Smooth muscle cell (in vitro differentiated cells): ENCODE results near the gene TMEM165. TPM values are rescaled to one million over a fixed set of nuclear protein-coding genes. Genes with fewer than 3 reads are reported as not detected.
"Not testable (repeated sequence)": the region's sequence is repeated elsewhere in the genome, so short reads cannot be mapped to it uniquely, and the experiment has no call there.

ENCODE experiments used
- DNase-seq: peaks from one replicate; lab custom pipeline; 2025; ENCODE audit not compliant: unreplicated experiment; lab: John Stamatoyannopoulos, UW
- H2AFZ ChIP-seq: fragments of 200-600 bp; sonication (generic); 2 replicates; pipeline ENCODE4 v1.6.0; 2016; ENCODE audit warnings: antibody characterized with exemption, low read depth, mild to moderate bottlenecking
- H3F3A ChIP-seq: fragments of 200-600 bp; sonication (generic); 2 replicates; pipeline ENCODE4 v1.6.0; 2017; ENCODE audit warnings: antibody characterized with exemption, low read depth
- H3K27ac ChIP-seq: fragments of 200-600 bp; sonication (generic); 2 replicates; pipeline ENCODE4 v1.5.1; 2016; ENCODE audit warnings: low read depth, mild to moderate bottlenecking
- H3K27me3 ChIP-seq: fragments of 200-600 bp; sonication (generic); 2 replicates; pipeline ENCODE4 v1.6.1; 2016; ENCODE audit warnings: low read depth, mild to moderate bottlenecking
- H3K36me3 ChIP-seq: fragments of 200-600 bp; sonication (generic); 2 replicates; pipeline ENCODE4 v1.5.1; 2016; ENCODE audit warnings: low read depth
- H3K4me1 ChIP-seq: fragments of 200-600 bp; sonication (generic); 2 replicates; pipeline ENCODE4 v1.5.1; 2016; ENCODE audit warnings: low read depth
- H3K4me2 ChIP-seq: fragments of 200-600 bp; sonication (generic); 2 replicates; pipeline ENCODE4 v1.6.0; 2016; ENCODE audit warnings: mild to moderate bottlenecking
- H3K4me3 ChIP-seq: fragments of 200-600 bp; sonication (generic); 2 replicates; pipeline ENCODE4 v1.5.1; 2016; ENCODE audit warnings: mild to moderate bottlenecking
- H3K79me2 ChIP-seq: fragments of 200-600 bp; sonication (generic); 2 replicates; pipeline ENCODE4 v1.6.0; 2016; ENCODE audit warnings: low read depth, mild to moderate bottlenecking
- H3K9ac ChIP-seq: fragments of 200-600 bp; sonication (generic); 2 replicates; pipeline ENCODE4 v1.6.0; 2016; ENCODE audit warnings: low read depth
- H3K9me3 ChIP-seq: fragments of 200-600 bp; sonication (generic); replicated peaks from 2 replicates; pipeline ENCODE4 v1.5.1; 2016; ENCODE audit warnings: low read depth
- H4K20me1 ChIP-seq: fragments of 200-600 bp; sonication (generic); 2 replicates; pipeline ENCODE4 v1.6.0; 2016; ENCODE audit warnings: low read depth
- WGBS: methylation state at CpG from one replicate; pipeline ENCODE4 v1.1.7; 2016; ENCODE audit warnings: low lambda C conversion rate; 5-methylcytosine and 5-hydroxymethylcytosine counted together
- polyA plus RNA-seq: library from polyadenylated mRNA; unstranded; fragments of >200 nt; fragmentation: Nextera tagmentation; extraction: Ambion mirVana; gene quantifications from 2 replicates; pipeline ENCODE4 v1.2.1, GENCODE V29; 2016
- total RNA-seq: library from RNA; depleted of rRNA; stranded (reverse); fragments of >200 nt; gene quantifications from 2 replicates; pipeline ENCODE4 v1.2.3, GENCODE V29; 2014
- TF ChIP-seq, protein P1 (sequence below): fragments of 200-600 bp; sonication (generic); IDR thresholded peaks from 2 replicates; pipeline ENCODE4 v1.5.1; 2017; ENCODE audit warnings: borderline replicate concordance, mild to moderate bottlenecking, antibody characterized with exemption; ENCODE audit not compliant: insufficient read depth, poor library complexity, severe bottlenecking

The TMEM165 gene
- total and polyA plus RNA-seq, 2 experiments from 2014 or later: 167 to 235 TPM

DNA sequence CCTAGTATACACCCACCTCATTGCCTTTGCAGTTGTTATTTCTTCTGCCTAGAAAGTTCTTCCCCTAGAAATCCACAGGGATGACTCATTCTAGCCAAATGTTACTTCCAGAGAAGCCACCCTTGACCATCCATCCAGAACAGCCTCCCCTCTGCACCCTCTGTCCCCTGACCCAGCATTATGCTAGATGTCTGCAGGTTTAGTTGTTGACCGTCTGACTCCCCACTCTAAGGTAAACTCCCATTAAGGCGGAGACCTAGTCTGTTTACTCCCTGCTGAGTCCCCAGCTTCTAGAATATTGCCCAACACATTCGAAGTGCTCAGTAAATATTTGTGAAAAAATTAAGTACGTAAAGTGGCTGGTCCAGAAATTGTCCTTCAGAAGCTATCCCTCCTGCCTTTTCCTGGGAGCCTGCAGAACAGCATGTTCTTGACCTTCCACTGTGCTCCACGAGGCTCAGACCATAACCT, 38.7 kb upstream of the TMEM165 start:
- no peaks in the 10 kb centered on the region for H3K9me3 ChIP-seq
- H2AFZ ChIP-seq: no peak overlapping the region
- no peak overlapping the region for H3K4me3 ChIP-seq
- H4K20me1 ChIP-seq: no peaks in the 10 kb centered on the region
- H3F3A ChIP-seq: no peaks in the 10 kb centered on the region
- peak overlapping the region; percentile 82 for H3K27ac ChIP-seq
- no peaks in the 10 kb centered on the region for H3K79me2 ChIP-seq
- H3K4me2 ChIP-seq: no peak overlapping the region
- DNase-seq: no peak
- H3K9ac ChIP-seq: no peak overlapping the region
- WGBS: 85% methylated on average over 5 of the region's 5 CpGs
- H3K27me3 ChIP-seq: no peaks in the 10 kb centered on the region
- H3K4me1 ChIP-seq: peaks cover 3% of the 10 kb centered on the region
- TF ChIP-seq, protein P1, sequence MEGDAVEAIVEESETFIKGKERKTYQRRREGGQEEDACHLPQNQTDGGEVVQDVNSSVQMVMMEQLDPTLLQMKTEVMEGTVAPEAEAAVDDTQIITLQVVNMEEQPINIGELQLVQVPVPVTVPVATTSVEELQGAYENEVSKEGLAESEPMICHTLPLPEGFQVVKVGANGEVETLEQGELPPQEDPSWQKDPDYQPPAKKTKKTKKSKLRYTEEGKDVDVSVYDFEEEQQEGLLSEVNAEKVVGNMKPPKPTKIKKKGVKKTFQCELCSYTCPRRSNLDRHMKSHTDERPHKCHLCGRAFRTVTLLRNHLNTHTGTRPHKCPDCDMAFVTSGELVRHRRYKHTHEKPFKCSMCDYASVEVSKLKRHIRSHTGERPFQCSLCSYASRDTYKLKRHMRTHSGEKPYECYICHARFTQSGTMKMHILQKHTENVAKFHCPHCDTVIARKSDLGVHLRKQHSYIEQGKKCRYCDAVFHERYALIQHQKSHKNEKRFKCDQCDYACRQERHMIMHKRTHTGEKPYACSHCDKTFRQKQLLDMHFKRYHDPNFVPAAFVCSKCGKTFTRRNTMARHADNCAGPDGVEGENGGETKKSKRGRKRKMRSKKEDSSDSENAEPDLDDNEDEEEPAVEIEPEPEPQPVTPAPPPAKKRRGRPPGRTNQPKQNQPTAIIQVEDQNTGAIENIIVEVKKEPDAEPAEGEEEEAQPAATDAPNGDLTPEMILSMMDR: no peak
- no peaks in the 10 kb centered on the region for H3K36me3 ChIP-seq

DNA sequence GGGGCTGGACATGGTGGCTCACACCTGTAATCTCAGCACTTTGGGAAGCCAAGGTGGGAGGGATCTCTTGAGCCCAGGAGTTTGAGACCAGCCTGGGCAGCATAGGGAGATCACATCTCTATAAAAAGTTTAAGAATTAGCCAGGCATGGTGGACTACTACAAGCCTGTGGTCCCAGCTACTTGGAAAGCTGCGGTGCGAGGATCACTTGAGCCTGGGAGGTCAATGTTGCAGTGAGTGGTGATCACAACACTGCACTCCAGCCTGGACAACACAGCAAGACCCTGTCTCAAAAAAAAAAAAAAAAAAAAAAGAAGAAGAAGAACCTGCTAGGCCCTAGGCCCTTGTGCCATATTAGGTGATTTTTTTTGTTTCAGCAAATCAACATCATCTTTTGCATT, 37.5 kb upstream of the TMEM165 start:
- H4K20me1 ChIP-seq: no peaks in the 10 kb centered on the region
- peak overlapping the region; percentile 1 for H3K9ac ChIP-seq
- H3K9me3 ChIP-seq: no peaks in the 10 kb centered on the region
- no peaks in the 10 kb centered on the region for H3K36me3 ChIP-seq
- DNase-seq: no peak
- TF ChIP-seq, protein P1: no peak
- H2AFZ ChIP-seq: no peak overlapping the region
- no peaks in the 10 kb centered on the region for H3F3A ChIP-seq
- 94% methylated on average over 2 of the region's 2 CpGs for WGBS
- H3K79me2 ChIP-seq: no peaks in the 10 kb centered on the region
- peak overlapping the region; percentile 37 for H3K4me2 ChIP-seq
- no peaks in the 10 kb centered on the region for H3K27me3 ChIP-seq
- peak overlapping the region; percentile 82 for H3K27ac ChIP-seq
- peaks cover 3% of the 10 kb centered on the region for H3K4me1 ChIP-seq
- no peak overlapping the region for H3K4me3 ChIP-seq

DNA sequence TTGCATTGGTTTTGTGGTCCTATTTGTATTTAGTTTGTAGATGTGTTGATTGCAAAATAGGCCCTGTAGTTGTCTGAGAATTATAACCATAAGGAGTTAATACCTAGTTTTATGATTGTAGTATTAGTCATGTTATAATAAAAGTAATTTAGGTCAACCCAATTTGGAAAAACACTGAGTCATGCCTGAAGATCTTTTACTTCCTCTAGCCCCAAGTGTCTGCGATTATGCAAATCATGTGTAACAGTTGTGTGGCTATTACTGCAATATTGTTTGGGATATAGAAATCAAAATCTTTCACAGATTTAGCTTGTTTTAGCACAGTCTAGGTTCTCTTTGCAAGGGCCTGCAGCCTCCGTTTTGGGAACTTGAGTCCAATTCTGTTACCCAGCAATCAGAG, 37.1 kb upstream of the TMEM165 start:
- peak overlapping the region; percentile 10 for H3K9ac ChIP-seq
- H3K4me2 ChIP-seq: peak overlapping the region; percentile 37
- no peaks in the 10 kb centered on the region for H3K9me3 ChIP-seq
- H3K79me2 ChIP-seq: no peaks in the 10 kb centered on the region
- H4K20me1 ChIP-seq: no peaks in the 10 kb centered on the region
- H3F3A ChIP-seq: no peaks in the 10 kb centered on the region
- no peak for DNase-seq
- no peaks in the 10 kb centered on the region for H3K27me3 ChIP-seq
- H2AFZ ChIP-seq: no peak overlapping the region
- no peak overlapping the region for H3K4me3 ChIP-seq
- 47% methylated on average over 2 of the region's 2 CpGs for WGBS
- no peaks in the 10 kb centered on the region for H3K36me3 ChIP-seq
- peak overlapping the region; percentile 82 for H3K27ac ChIP-seq
- peaks cover 3% of the 10 kb centered on the region for H3K4me1 ChIP-seq
- TF ChIP-seq, protein P1: no peak

DNA sequence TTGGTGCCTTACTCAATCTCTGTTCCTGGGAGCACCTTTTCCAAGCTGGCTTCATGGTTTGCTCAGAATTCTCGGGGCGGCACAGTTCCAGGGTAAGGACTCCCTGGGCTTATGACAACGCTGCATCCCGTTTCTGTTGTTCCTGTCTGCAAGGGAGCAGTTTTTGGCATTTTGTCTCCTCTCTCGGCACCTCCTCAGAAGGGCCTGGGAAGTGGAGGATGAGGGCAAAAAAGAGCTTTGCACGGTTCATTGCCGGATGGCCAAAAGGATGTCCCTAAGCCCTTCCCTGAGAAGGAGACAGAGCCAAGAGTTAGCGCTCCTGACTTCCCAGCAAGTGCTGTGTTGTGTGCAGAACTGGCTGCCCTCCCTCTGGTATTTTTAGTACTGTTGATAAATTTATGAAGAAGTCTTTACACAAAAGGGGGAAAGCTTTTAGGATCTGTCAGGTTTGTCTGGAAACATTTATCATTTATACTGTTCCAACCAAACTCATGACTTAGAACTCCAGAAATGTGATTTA, 36.3 kb upstream of the TMEM165 start:
- peak overlapping the region; percentile 82 for H3K27ac ChIP-seq
- TF ChIP-seq, protein P1: no peak
- peak overlapping the region; percentile 21 for H3K4me2 ChIP-seq
- H3K4me3 ChIP-seq: no peak overlapping the region
- peaks cover 3% of the 10 kb centered on the region for H3K4me1 ChIP-seq
- peak overlapping the region; percentile 10 for H3K9ac ChIP-seq
- no peaks in the 10 kb centered on the region for H3K79me2 ChIP-seq
- no peaks in the 10 kb centered on the region for H3K36me3 ChIP-seq
- WGBS: 91% methylated on average over 8 of the region's 8 CpGs
- H2AFZ ChIP-seq: no peak overlapping the region
- no peaks in the 10 kb centered on the region for H3F3A ChIP-seq
- no peaks in the 10 kb centered on the region for H3K9me3 ChIP-seq
- DNase-seq: no peak
- no peaks in the 10 kb centered on the region for H3K27me3 ChIP-seq
- H4K20me1 ChIP-seq: no peaks in the 10 kb centered on the region

DNA sequence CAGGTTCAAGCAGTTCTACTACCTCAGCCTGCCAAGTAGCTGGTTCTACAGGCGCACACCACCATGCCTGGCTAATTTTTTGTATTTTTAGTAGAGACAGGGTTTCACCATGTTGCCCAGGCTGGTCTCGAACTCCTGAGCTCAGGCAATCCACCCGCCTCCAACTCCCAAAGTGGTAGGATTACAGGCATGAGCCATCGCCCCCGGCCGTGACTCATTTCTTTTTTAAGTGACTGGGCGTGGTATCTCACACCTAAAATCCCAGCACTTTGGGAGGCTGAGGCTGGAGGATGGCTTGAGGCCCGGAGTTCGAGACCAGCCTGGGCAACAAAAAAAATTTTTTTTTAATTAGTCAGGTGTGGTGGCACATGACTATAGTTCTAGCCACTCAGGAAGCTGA, 32.8 kb upstream of the TMEM165 start:
- not testable (repeated sequence) for DNase-seq

More for the DNA sequence above, 32.8 kb upstream of the TMEM165 start:
- H3K4me2 ChIP-seq, H2AFZ ChIP-seq, H3K4me1 ChIP-seq, H3F3A ChIP-seq, H3K9me3 ChIP-seq, H3K9ac ChIP-seq, H3K27ac ChIP-seq, H4K20me1 ChIP-seq, H3K79me2 ChIP-seq, H3K27me3 ChIP-seq, H3K4me3 ChIP-seq, H3K36me3 ChIP-seq: not testable (repeated sequence)
- WGBS: 95% methylated on average over 9 of the region's 9 CpGs
